DND-41 (cell line): ENCODE data around the gene CCNY.

ENCODE experiments used
- ATAC-seq: fragments of 200-7000 bp; cut with Tn5 transposase; 3 replicates; pipeline ENCODE4 v1.9.1; 2021; ENCODE audit warnings: low read depth; ENCODE audit not compliant: insufficient read depth
- DNase-seq: peaks from one replicate; pipeline ENCODE4 v3.0.0-alpha.2; 2020
- H2AFZ ChIP-seq: 2 replicates; pipeline ENCODE4 v1.6.0; 2012; ENCODE audit warnings: low read depth, low read length
- H3K27ac ChIP-seq: 2 replicates; pipeline ENCODE4 v1.5.1; 2012; ENCODE audit warnings: low read length, inconsistent platforms
- H3K27me3 ChIP-seq: fragments of 200-600 bp; sonication (generic); 2 replicates; pipeline ENCODE4 v1.6.0; 2012; ENCODE audit warnings: low read length, mild to moderate bottlenecking, inconsistent platforms; ENCODE audit not compliant: insufficient read depth, poor library complexity
- H3K36me3 ChIP-seq: 2 replicates; pipeline ENCODE4 v1.5.1; 2012; ENCODE audit warnings: low read length, inconsistent platforms; ENCODE audit not compliant: insufficient read depth
- H3K4me1 ChIP-seq: 2 replicates; pipeline ENCODE4 v1.5.1; 2012; ENCODE audit warnings: mild to moderate bottlenecking, low read length; ENCODE audit not compliant: insufficient read depth
- H3K4me2 ChIP-seq: 2 replicates; pipeline ENCODE4 v1.6.0; 2012; ENCODE audit warnings: mild to moderate bottlenecking, moderate library complexity, low read length, inconsistent platforms; ENCODE audit not compliant: insufficient read depth
- H3K4me3 ChIP-seq, 2 experiments: fragments of 200-600 bp in 1 of 2; shearing (Covaris generic) in 1 of 2; 2 replicates each; pipeline ENCODE4 v1.5.1; 2012 to 2016; ENCODE audit warnings: inconsistent platforms in 2 of 2, low read length in 2 of 2, mild to moderate bottlenecking in 2 of 2, low read depth in 1 of 2, moderate library complexity in 1 of 2
- H3K79me2 ChIP-seq: 2 replicates; pipeline ENCODE4 v1.6.0; 2012; ENCODE audit warnings: low read length, inconsistent platforms; ENCODE audit not compliant: insufficient read depth
- H3K9ac ChIP-seq: 2 replicates; pipeline ENCODE4 v1.6.0; 2012; ENCODE audit warnings: low read depth, mild to moderate bottlenecking, inconsistent platforms, low read length, moderate library complexity
- H3K9me3 ChIP-seq: 2 replicates; pipeline ENCODE4 v1.5.1; 2012; ENCODE audit warnings: low read length, moderate library complexity, mild to moderate bottlenecking, inconsistent platforms; ENCODE audit not compliant: insufficient read depth, severe bottlenecking
- H4K20me1 ChIP-seq: 2 replicates; pipeline ENCODE4 v1.6.0; 2012; ENCODE audit warnings: low read length; ENCODE audit not compliant: insufficient read depth
- EZH2 ChIP-seq: IDR thresholded peaks from 3 replicates; pipeline ENCODE4 v1.6.1; 2012; ENCODE audit warnings: borderline replicate concordance, low read depth, mild to moderate bottlenecking, moderate library complexity, low read length, inconsistent platforms; ENCODE audit not compliant: severe bottlenecking
- TF ChIP-seq, protein P1 (sequence below): IDR thresholded peaks from 2 replicates; pipeline ENCODE4 v1.5.1; 2012; ENCODE audit warnings: borderline replicate concordance, low read length, moderate library complexity, mild to moderate bottlenecking; ENCODE audit not compliant: poor library complexity, severe bottlenecking; ENCODE audit errors: extremely low read depth

Gene CCNY

GRCh38 chr10:35492386-35493195, 156.3 kb downstream of the CCNY start:
- no peak overlapping the region for H3K9ac ChIP-seq
- TF ChIP-seq, protein P1, sequence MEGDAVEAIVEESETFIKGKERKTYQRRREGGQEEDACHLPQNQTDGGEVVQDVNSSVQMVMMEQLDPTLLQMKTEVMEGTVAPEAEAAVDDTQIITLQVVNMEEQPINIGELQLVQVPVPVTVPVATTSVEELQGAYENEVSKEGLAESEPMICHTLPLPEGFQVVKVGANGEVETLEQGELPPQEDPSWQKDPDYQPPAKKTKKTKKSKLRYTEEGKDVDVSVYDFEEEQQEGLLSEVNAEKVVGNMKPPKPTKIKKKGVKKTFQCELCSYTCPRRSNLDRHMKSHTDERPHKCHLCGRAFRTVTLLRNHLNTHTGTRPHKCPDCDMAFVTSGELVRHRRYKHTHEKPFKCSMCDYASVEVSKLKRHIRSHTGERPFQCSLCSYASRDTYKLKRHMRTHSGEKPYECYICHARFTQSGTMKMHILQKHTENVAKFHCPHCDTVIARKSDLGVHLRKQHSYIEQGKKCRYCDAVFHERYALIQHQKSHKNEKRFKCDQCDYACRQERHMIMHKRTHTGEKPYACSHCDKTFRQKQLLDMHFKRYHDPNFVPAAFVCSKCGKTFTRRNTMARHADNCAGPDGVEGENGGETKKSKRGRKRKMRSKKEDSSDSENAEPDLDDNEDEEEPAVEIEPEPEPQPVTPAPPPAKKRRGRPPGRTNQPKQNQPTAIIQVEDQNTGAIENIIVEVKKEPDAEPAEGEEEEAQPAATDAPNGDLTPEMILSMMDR, result no peak
- no peak for TF ChIP-seq EZH2
- no peaks in the 10 kb centered on the region for H3K4me1 ChIP-seq
- no peak overlapping the region for H3K4me3 ChIP-seq
- no peak overlapping the region for H2AFZ ChIP-seq
- no peaks in the 10 kb centered on the region for H3K27me3 ChIP-seq
- no peak overlapping the region for H3K27ac ChIP-seq
- peaks cover 24% of the 10 kb centered on the region; the same call in 1 of the 2 replicates for H4K20me1 ChIP-seq
- no peak overlapping the region for H3K4me2 ChIP-seq
- peaks cover 12% of the 10 kb centered on the region for H3K36me3 ChIP-seq
- H3K9me3 ChIP-seq, result no peaks in the 10 kb centered on the region
- H3K79me2 ChIP-seq, result peaks cover 12% of the 10 kb centered on the region
- ATAC-seq (no peak), DNase-seq (no peak)

DNA sequence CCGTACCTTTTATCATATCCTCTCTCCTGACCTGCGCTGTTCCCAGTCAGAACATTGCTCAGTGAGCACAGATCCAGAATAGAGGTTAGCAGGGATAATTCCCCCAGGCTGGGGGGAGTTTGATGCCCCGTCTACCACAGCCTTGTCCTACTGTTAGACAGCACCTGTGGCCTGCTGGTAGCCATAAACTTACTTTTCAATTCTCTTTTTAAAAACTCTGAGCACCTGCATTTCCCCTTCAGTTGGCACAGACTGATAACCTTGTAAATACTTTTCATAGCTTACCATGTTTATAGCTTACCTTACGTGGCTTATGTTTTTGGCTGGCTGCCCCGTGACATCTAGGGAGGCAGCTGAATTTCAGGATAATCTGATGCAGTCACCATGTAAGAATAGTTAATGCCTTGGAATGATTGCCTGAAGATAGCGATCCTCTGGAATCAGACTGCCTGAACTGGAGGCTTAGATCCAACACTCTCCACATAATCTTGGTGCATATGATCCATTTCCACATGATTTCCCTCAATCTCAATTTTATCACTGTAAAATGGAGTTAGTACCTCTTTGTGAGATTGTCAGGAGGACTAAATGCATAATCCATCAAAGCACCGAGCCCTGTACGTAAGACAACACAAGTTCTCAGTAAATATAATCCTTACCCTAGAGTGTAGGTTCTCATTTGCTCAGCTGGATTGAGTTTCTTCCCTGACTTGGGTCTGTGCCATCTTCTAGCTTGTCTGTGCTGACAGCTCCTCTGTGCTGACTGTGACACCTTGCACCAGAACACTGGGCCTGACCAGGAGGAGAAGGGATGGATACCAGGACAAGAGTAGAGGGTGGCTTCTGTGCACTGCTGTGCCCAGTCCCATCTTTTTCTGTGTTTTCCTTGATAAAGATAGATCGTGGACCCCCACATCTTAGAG, 157.1 kb downstream of the CCNY start:
- ATAC-seq (no peak), DNase-seq (no peak)
- Histone ChIP-seq H3K4me3 (no peak overlapping the region), H3K4me1 (no peaks in the 10 kb centered on the region), H3K4me2 (no peak overlapping the region), H3K79me2 (peaks cover 18% of the 10 kb centered on the region), H3K27ac (no peak overlapping the region), H3K9me3 (no peaks in the 10 kb centered on the region), H4K20me1 (peaks cover 28% of the 10 kb centered on the region), H2AFZ (no peak overlapping the region), H3K9ac (no peak overlapping the region), H3K36me3 (peaks cover 7% of the 10 kb centered on the region), H3K27me3 (no peaks in the 10 kb centered on the region)
- TF ChIP-seq, protein P1, result no peak
- no peak for TF ChIP-seq EZH2

- no peak overlapping the region for H3K27ac ChIP-seq
- no peak for DNase-seq
- H3K9me3 ChIP-seq, result no peaks in the 10 kb centered on the region
- H4K20me1 ChIP-seq, result peaks cover 33% of the 10 kb centered on the region
- no peak overlapping the region for H2AFZ ChIP-seq
- peaks cover 18% of the 10 kb centered on the region for H3K79me2 ChIP-seq
- no peak overlapping the region for H3K4me2 ChIP-seq
- H3K27me3 ChIP-seq, result no peaks in the 10 kb centered on the region
- TF ChIP-seq, protein P1, result no peak
- no peak for TF ChIP-seq EZH2
- H3K4me3 ChIP-seq, result no peak overlapping the region
- no peak overlapping the region for H3K9ac ChIP-seq
- no peak for ATAC-seq
- no peaks in the 10 kb centered on the region for H3K4me1 ChIP-seq
- H3K36me3 ChIP-seq, result peaks cover 3% of the 10 kb centered on the region; the same call in 1 of the 2 replicates
Observed at GRCh38 chr10:35495521-35496119, 159.3 kb downstream of the CCNY start.
